Choroid plexus epithelial cell (primary cell): ENCODE data around the gene RPL10A.

Experiments used
- DNase-seq: peaks from one replicate; pipeline ENCODE4 v3.0.0-alpha.2; 2010; ENCODE audit warnings: low read depth
- H3K4me3 ChIP-seq: 2 replicates; pipeline ENCODE4 v1.5.1; 2011; ENCODE audit warnings: low read depth, mild to moderate bottlenecking, control low read depth, low read length, moderate library complexity
- TF ChIP-seq, protein P1 (sequence below): conservative IDR thresholded peaks from 2 replicates; pipeline ENCODE4 v1.5.1; 2011; ENCODE audit warnings: low read depth, mild to moderate bottlenecking, control low read depth, inconsistent platforms, low read length, moderate library complexity

The RPL10A gene

DNA sequence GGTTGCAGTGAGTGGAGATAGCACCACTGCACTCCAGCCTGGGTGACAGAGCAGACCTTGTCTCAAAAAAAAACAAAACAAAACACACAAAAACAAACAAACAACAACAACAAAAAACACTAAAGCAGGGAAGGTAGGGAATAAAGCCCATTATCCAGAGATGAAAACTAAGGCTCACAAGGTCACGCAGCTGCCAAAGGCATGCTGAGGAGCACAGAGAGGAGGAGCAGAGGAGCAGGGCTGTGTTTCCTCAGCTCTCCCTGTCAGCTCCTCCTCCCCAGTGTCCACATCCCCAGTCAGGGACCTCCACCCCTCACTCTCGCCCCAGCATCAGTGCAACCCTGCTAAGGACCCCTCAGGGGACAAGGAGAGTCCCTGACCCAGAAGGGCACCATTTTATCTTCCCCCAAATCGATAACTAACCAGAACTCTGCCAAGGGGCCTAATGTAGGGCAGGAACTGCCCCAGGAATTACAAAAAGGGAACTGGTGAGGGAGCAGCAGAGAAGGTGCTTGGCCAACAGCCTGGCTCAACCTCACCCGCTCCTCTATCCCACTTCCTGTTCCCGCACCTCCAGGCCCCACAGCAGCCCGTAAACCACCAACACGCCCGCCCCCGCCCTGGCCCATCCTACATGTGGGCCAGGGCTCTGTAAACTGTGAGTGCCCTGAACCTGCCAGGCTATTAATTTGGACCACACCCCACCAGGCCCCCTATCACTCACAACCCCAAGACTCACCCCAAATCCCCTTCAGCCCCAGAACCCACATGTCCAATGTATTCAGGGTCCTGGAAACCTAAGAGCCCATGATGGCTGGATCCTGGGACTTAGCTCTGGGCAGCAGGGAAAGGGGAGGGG lies 19.7 kb downstream of the RPL10A start:
- DNase-seq, result peak; percentile 40
- H3K4me3 ChIP-seq, result no peak overlapping the region
- TF ChIP-seq, protein P1, sequence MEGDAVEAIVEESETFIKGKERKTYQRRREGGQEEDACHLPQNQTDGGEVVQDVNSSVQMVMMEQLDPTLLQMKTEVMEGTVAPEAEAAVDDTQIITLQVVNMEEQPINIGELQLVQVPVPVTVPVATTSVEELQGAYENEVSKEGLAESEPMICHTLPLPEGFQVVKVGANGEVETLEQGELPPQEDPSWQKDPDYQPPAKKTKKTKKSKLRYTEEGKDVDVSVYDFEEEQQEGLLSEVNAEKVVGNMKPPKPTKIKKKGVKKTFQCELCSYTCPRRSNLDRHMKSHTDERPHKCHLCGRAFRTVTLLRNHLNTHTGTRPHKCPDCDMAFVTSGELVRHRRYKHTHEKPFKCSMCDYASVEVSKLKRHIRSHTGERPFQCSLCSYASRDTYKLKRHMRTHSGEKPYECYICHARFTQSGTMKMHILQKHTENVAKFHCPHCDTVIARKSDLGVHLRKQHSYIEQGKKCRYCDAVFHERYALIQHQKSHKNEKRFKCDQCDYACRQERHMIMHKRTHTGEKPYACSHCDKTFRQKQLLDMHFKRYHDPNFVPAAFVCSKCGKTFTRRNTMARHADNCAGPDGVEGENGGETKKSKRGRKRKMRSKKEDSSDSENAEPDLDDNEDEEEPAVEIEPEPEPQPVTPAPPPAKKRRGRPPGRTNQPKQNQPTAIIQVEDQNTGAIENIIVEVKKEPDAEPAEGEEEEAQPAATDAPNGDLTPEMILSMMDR, result no peak

DNA sequence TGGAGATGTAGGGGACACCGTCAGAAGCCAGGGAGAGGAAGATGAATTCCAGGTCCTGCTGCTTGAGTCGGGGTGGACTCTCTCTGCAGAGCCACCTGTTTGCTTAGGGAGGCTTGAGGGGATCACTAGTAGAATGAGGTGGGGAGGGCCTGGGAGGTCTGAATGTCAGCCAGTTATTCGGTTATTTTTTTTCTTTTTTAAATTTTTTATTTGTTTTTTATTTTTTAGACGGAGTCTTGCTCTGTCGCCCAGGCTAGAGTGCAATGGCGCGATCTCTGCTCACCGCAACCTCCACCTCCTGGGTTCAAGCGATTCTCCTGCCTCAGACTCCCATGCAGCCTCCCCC lies 20.3 kb downstream of the RPL10A start:
- no peak for DNase-seq

GRCh38 chr6:35489066-35489465 lies 20.9 kb downstream of the RPL10A start:
- DNase-seq, result no peak
- no peak overlapping the region for H3K4me3 ChIP-seq

More for the DNA sequence above, 20.3 kb downstream of the RPL10A start:
- no peak overlapping the region for H3K4me3 ChIP-seq
- TF ChIP-seq, protein P1, result no peak

GRCh38 chr6:35489995-35490791 lies 22.0 kb downstream of the RPL10A start:
- TF ChIP-seq, protein P1, result no peak
- no peak overlapping the region for H3K4me3 ChIP-seq
- peak; percentile 53 for DNase-seq

More at GRCh38 chr6:35489066-35489465, 20.9 kb downstream of the RPL10A start:
- TF ChIP-seq, protein P1, result no peak

GRCh38 chr6:35490821-35491557 lies 22.8 kb downstream of the RPL10A start:
- TF ChIP-seq, protein P1, result no peak
- no peak overlapping the region for H3K4me3 ChIP-seq
- DNase-seq, result no peak

- TF ChIP-seq, protein P1, result no peak
- H3K4me3 ChIP-seq, result no peak overlapping the region
- no peak for DNase-seq
These were observed 23.5 kb downstream of the RPL10A start for GRCh38 chr6:35491558-35492257.
